OCI-M1 (cell line): ENCODE results near the gene MPP3.

ENCODE experiments used
- DNase-seq: peaks from one replicate; lab custom pipeline; 2025; lab: John Stamatoyannopoulos, UW

MPP3 gene

GRCh38 chr17:43832168-43832975, 574 bp downstream of the MPP3 start:
- peak; percentile 40 for DNase-seq

- no peak for DNase-seq
Observed at GRCh38 chr17:43831633-43832032, 1.3 kb downstream of the MPP3 start.

GRCh38 chr17:43830510-43831140, 2.3 kb downstream of the MPP3 start:
- no peak for DNase-seq

GRCh38 chr17:43829738-43830137, 3.2 kb downstream of the MPP3 start:
- DNase-seq: no peak

GRCh38 chr17:43827596-43827995, 5.3 kb downstream of the MPP3 start:
- no peak for DNase-seq

- no peak for DNase-seq
Observed at GRCh38 chr17:43826206-43826605, 6.7 kb downstream of the MPP3 start.

GRCh38 chr17:43825567-43825966, 7.4 kb downstream of the MPP3 start:
- DNase-seq: no peak

- no peak for DNase-seq
Observed at GRCh38 chr17:43823350-43824084, 9.4 kb downstream of the MPP3 start.

GRCh38 chr17:43822570-43823190, 10.3 kb downstream of the MPP3 start:
- no peak for DNase-seq

- DNase-seq: no peak
Observed at GRCh38 chr17:43820759-43821158, 12.2 kb downstream of the MPP3 start.

GRCh38 chr17:43818966-43819365, 14.0 kb downstream of the MPP3 start:
- DNase-seq: no peak

- DNase-seq: no peak
Observed at GRCh38 chr17:43817826-43818225, 15.1 kb downstream of the MPP3 start.

GRCh38 chr17:43816336-43817320, 16.3 kb downstream of the MPP3 start:
- no peak for DNase-seq

GRCh38 chr17:43814714-43815113, 18.2 kb downstream of the MPP3 start:
- no peak for DNase-seq

GRCh38 chr17:43814026-43814425, 18.9 kb downstream of the MPP3 start:
- DNase-seq: no peak

- no peak for DNase-seq
Observed at GRCh38 chr17:43813386-43813785, 19.6 kb downstream of the MPP3 start.

- DNase-seq: no peak
Observed at GRCh38 chr17:43812396-43813265, 20.3 kb downstream of the MPP3 start.

- no peak for DNase-seq
Observed at GRCh38 chr17:43810823-43811222, 22.1 kb downstream of the MPP3 start.

GRCh38 chr17:43810226-43810715, 22.7 kb downstream of the MPP3 start:
- no peak for DNase-seq

- no peak for DNase-seq
Observed at GRCh38 chr17:43809121-43809520, 23.8 kb downstream of the MPP3 start.
